ENCODE results near the gene OR2F1.
"Not testable (repeated sequence)": the region's sequence is repeated elsewhere in the genome, so short reads cannot be mapped to it uniquely, and the experiment has no call there.

The OR2F1 gene

GRCh38 chr7:143958781-143959180, 4.1 kb downstream of the OR2F1 start:
- DNase-seq: no peak

GRCh38 chr7:143960813-143961610, 6.4 kb downstream of the OR2F1 start:
- DNase-seq: no peak

DNA sequence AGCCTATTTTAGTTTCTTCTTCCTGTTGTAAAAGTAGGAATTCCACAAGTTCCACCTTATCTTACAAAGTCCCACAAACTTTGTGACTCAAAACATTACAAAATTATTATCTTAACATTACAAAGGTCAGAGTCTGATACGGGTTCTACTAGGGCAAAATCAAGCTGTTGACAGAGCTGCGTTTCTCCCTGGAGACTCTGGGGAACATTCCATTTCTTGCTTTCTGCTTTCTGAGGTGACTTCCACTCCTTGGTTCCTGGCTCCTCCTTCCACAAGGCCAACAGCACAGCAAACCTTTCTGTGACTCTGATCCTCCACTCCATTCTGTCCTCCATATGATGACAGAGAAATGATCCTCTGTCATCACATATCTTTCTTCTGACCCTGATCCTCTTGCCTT, 10.6 kb downstream of the OR2F1 start:
- no peak for DNase-seq

DNA sequence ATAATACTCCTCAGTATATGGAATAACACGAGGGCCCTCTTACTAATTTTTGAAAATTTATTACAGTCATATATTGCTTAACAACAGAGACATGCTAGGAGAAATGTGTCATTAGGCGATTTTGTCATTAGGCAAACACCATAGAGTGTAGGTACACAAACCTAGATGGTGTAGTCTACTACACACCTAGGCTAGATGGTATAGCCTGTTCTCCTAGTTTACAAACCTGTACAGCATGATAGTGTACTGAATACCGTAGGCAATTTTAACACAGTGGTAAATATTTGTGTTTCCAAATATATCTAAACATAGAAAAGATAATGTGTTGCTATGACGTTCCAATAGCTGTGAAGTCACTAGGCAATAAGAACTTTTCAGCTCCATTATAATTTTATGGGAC, 12.8 kb downstream of the OR2F1 start:
- DNase-seq: no peak

DNA sequence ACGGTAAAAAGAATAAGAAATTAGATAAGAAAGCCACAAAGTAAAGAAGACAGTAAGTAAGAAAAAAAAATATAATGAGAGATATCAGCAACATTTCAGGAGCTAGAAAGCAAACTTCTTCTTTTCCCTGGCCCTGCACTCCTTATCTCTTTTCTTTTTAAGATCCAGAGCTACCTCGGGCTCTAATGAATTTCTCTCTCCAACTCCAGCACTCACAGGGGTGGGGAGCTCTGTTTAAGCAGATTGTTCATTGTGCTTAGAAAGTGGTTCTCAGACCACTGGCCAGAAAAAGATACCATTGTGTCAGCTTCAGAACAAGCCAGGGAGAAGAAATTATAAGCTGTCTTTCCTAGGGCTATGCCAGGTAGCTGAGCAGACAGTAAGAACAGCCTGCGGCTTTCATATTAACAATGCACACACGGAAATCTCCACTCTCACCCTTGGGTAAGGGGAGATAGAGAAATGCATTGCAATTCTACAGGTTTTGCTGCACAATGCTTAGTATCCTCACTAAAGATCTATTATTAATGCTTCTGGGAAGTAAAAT, 19.3 kb downstream of the OR2F1 start:
- DNase-seq: no peak

- no peak for DNase-seq
Observed at GRCh38 chr7:143974459-143974858, 19.8 kb downstream of the OR2F1 start.

DNA sequence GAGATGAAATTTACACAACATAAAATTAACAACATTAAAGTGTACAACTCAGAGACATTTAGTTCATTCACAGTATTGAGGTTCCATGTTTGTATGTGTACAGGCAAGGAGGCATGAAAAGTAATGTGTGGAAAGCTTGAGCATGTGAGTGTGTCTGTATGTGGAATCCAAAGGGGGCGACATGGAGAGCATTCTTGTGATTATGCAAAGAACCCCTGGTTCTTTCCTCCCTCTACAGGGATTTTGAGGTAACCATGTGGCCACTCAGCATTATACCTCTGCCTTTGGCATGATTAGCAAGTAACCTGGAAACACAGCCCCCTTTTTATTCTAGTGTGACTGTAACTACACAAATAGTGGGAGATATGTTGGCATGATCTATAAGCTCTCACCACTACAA, 21.0 kb downstream of the OR2F1 start:
- DNase-seq: no peak

- no peak for DNase-seq
Observed at GRCh38 chr7:143978585-143978984, 23.9 kb downstream of the OR2F1 start.

DNA sequence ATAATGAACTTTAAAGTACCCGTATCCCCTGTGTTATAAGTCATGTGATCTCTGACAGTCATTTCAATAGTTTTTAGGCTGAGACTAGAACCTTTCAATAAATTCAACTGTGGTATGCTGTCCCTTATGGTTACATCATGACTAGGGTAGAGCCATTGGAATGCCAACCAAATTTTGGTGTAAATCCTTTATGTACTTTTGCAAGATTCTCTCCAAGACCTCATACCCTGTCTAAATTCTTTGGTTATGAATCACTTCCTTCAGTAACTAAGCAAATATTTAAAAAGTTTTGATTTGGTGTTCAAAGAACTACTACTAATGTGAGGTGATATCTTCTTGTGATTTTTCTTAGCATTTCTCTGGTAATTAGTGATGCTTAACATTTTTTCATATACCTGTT, 24.7 kb downstream of the OR2F1 start:
- DNase-seq: no peak

DNA sequence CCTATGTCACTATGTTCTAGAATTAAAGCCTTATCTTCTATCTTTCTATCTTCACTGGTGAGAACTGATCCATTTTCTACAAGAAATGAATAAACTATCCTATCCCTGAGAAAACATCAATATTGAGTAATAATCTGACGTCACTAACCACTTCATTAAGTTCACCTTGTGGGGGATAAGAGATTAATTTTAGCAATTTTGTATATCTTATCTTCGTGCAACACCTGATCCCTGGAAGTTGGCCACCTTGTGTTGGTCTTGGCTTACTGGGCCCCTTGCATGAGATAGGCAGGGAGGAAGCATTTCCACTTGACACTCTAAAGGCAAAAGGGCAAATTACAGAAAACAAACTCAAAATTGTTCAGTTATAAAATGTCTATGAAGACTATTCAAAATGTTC, 25.4 kb downstream of the OR2F1 start:
- DNase-seq: no peak

- no peak for DNase-seq
Observed at GRCh38 chr7:143980746-143981510, 26.3 kb downstream of the OR2F1 start.

GRCh38 chr7:143983960-143984359, 29.3 kb downstream of the OR2F1 start:
- no peak for DNase-seq

- DNase-seq: no peak
Observed at GRCh38 chr7:143987513-143987912, 32.9 kb downstream of the OR2F1 start.

- no peak for DNase-seq
Observed at GRCh38 chr7:143988976-143989745, 34.5 kb downstream of the OR2F1 start.

DNA sequence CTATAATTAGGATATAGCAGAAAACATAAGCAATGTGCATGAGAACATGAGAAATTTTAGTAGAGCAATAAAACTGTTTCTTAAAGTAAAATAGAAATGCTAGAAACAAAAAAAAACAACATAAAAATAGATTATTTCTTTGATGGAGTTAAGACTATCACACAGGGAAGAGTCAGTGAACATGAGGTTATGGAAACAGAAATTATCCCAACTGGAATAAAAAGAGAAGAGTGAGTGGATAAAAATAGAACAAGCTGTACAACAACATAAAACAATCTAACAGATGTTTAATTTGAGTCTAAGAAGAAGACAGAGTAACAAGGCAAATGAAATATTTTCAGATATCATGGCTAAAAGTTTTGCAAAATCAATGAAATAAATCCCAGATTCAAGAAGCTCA, 38.0 kb downstream of the OR2F1 start:
- no peak for DNase-seq

- DNase-seq: no peak
Observed at GRCh38 chr7:143993924-143994323, 39.3 kb downstream of the OR2F1 start.

- DNase-seq: no peak
Observed at GRCh38 chr7:144000020-144000419, 45.4 kb downstream of the OR2F1 start, which contains the start of gene OR6B1. Gene OR6B1, plus strand, starts transcription at chr7:144000320. Its CDS starts 3,677 bp downstream, at chr7:144003997.

DNA sequence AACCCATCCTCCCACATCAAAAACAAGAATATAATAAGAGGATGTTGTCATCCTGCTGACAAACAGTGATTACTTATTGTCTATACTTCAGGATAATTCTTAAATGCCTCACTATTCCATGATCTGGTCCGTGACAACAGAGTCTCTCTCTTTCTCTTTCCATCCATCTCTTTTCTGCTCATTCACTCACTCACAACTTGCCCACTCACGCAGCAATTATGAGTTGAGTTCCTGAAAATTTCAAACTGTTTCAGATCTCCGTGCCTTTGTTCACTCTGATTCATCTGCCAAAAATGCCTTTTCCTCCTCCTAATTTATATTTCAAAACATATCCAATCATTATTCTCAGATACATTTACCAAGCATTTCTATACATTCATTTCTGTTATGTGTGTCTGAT, 46.9 kb downstream of the OR2F1 start:
- DNase-seq: no peak

GRCh38 chr7:144004703-144005102, 50.1 kb downstream of the OR2F1 start:
- DNase-seq: no peak

GRCh38 chr7:144006029-144006691, 51.5 kb downstream of the OR2F1 start:
- no peak for DNase-seq

GRCh38 chr7:144006692-144007042, 52.0 kb downstream of the OR2F1 start:
- DNase-seq: no peak

- DNase-seq: no peak
Observed at GRCh38 chr7:144009361-144009760, 54.7 kb downstream of the OR2F1 start.

GRCh38 chr7:144010061-144010460, 55.4 kb downstream of the OR2F1 start:
- DNase-seq: not testable (repeated sequence)

All from NCI-H1105 treated with DMSO at 0.1 percent for 48 hours (cell line).